IPS DF 6.9 (cell line): ENCODE measurements around the gene OBSCN.

ENCODE experiments used
- DNase-seq: peaks from one replicate; pipeline ENCODE4 v3.0.0-alpha.2; 2013; ENCODE audit warnings: low read depth, low spot score
- H3K27ac ChIP-seq: one replicate; pipeline ENCODE4 v1.5.1; 2013; ENCODE audit warnings: low read length, control low read depth
- H3K27me3 ChIP-seq: 2 replicates; pipeline ENCODE4 v1.6.1; 2013; ENCODE audit warnings: mild to moderate bottlenecking, low read length; ENCODE audit not compliant: control insufficient read depth, insufficient read depth
- H3K36me3 ChIP-seq: 2 replicates; pipeline ENCODE4 v1.6.1; 2013; ENCODE audit warnings: low read length; ENCODE audit not compliant: control insufficient read depth, insufficient read depth
- H3K4me1 ChIP-seq: 2 replicates; pipeline ENCODE4 v1.6.1; 2013; ENCODE audit warnings: low read length; ENCODE audit not compliant: control insufficient read depth, insufficient read depth
- H3K4me3 ChIP-seq: 2 replicates; pipeline ENCODE4 v1.5.1; 2013; ENCODE audit warnings: mild to moderate bottlenecking, low read length
- H3K9me3 ChIP-seq: 2 replicates; pipeline ENCODE4 v1.6.1; 2013; ENCODE audit warnings: low read length, inconsistent platforms; ENCODE audit not compliant: control insufficient read depth, insufficient read depth
- WGBS: extraction: QIAGEN DNeasy Blood & Tissue Kit; methylation state at CpG from one replicate; pipeline ENCODE4 v1.1.7; 2013; ENCODE audit warnings: mixed read lengths, missing lambda C conversion rate; ENCODE audit not compliant: insufficient read length, insufficient coverage; 5-methylcytosine and 5-hydroxymethylcytosine counted together

OBSCN gene

DNA sequence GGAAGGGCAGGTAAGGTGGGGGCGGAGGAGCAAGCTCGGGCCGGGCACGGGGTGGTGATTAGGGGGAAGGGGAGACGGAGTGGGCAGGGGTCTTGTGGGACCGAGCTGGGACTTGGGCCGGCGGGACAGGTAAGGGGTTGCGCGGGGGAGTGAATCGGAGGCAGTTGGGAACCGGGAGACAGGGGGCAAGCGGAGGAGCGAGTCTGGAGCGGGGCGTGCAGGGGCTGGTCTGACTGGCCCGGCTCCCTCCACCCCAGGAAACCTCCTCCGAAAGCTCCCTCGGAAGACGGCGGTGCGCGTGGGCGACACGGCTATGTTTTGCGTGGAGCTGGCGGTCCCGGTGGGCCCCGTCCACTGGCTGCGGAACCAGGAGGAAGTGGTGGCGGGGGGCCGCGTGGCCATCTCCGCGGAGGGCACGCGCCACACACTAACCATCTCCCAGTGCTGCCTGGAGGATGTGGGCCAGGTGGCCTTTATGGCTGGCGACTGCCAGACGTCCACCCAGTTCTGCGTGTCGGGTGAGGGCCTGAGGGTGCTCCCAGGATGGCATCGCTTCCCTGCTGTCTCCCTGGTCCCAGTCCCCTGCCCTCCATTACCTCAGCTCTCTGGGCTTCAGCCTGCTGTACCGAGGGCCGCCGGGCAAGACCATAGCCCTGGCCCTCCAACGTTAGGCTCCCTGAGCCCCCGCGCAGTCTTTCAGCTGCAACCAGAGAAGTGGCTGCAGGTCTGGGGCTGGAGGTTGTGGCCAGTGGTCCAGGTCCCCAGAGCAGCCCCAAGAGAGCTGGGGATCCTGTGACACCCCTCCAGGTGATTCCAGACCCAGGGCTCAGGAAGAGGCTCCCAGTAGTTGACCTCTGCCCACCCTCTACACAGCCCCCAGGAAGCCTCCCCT is 6.3 kb downstream of the OBSCN start:
- Histone ChIP-seq H3K36me3 (peaks cover 16% of the 10 kb centered on the region), H3K27me3 (no peaks in the 10 kb centered on the region), H3K4me1 (0 out of 2 replicates have a peak, but pooled peaks cover 6% of the 10 kb centered on the region), H3K4me3 (peak overlapping the region; percentile 61; the same call in 1 of the 2 replicates), H3K9me3 (no peaks in the 10 kb centered on the region), H3K27ac (no peak overlapping the region)
- no CpG with 5 or more reads among the region's 48 CpGs for WGBS
- no peak for DNase-seq

DNA sequence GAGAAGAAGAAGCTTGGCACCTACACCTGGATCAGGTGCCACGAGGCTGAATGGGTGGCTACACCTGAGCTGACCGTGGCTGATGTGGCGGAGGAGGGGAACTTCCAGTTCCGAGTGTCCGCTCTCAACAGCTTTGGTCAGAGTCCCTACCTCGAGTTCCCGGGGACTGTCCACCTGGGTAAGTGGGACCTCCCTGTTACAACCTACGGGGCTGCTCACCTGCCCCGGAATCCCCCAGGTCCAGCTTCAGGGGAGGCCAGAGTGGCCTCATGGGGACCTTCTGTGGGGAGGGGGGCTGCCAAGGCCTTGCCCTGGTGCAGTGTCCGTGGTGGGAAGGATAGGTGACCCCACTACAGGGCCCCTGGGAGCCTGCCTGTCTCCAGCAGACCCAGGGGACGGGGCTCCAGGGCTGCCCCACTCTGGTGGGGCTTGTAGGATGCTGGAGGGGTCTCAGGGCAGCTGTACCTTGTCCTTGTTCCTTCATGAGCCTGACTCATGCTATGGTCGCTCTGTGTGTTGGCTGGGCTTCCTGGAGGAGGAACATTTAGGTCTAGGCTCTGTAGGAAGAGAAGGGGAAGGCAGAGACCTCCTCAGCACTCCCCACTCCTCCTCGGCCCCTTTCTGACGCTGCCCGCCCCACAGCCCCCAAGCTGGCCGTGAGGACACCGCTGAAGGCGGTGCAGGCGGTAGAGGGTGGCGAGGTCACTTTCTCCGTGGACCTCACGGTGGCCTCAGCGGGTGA is 7.2 kb downstream of the OBSCN start:
- Histone ChIP-seq H3K27ac (no peak overlapping the region), H3K4me3 (no peak overlapping the region), H3K27me3 (no peaks in the 10 kb centered on the region), H3K36me3 (peaks cover 24% of the 10 kb centered on the region), H3K9me3 (no peaks in the 10 kb centered on the region), H3K4me1 (0 out of 2 replicates have a peak, but pooled peaks cover 6% of the 10 kb centered on the region)
- DNase-seq, result no peak
- WGBS, result no CpG with 5 or more reads among the region's 23 CpGs

DNA sequence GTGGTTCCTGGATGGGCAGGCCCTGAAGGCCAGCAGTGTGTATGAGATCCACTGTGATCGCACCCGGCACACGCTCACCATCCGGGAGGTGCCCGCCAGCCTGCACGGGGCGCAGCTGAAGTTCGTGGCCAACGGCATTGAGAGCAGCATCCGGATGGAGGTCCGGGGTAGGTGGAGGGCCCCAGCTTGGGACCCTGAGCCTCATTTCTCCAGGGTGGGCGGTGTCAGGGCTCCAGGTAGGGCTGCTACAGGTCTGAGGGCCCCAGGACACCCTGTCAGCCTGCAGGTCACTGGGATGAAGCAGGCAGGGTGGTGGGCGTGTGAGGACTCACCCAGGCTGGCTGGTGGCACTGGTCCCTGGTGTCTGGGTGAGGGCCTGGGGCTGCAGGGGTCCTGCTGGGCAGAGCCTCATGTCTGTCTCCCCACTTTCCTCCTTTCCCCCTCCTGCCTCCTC is 7.8 kb downstream of the OBSCN start:
- Histone ChIP-seq H3K9me3 (no peaks in the 10 kb centered on the region), H3K4me3 (no peak overlapping the region), H3K4me1 (0 out of 2 replicates have a peak, but pooled peaks cover 6% of the 10 kb centered on the region), H3K27me3 (no peaks in the 10 kb centered on the region), H3K27ac (no peak overlapping the region), H3K36me3 (peaks cover 29% of the 10 kb centered on the region)
- no CpG with 5 or more reads among the region's 13 CpGs for WGBS
- DNase-seq, result no peak

DNA sequence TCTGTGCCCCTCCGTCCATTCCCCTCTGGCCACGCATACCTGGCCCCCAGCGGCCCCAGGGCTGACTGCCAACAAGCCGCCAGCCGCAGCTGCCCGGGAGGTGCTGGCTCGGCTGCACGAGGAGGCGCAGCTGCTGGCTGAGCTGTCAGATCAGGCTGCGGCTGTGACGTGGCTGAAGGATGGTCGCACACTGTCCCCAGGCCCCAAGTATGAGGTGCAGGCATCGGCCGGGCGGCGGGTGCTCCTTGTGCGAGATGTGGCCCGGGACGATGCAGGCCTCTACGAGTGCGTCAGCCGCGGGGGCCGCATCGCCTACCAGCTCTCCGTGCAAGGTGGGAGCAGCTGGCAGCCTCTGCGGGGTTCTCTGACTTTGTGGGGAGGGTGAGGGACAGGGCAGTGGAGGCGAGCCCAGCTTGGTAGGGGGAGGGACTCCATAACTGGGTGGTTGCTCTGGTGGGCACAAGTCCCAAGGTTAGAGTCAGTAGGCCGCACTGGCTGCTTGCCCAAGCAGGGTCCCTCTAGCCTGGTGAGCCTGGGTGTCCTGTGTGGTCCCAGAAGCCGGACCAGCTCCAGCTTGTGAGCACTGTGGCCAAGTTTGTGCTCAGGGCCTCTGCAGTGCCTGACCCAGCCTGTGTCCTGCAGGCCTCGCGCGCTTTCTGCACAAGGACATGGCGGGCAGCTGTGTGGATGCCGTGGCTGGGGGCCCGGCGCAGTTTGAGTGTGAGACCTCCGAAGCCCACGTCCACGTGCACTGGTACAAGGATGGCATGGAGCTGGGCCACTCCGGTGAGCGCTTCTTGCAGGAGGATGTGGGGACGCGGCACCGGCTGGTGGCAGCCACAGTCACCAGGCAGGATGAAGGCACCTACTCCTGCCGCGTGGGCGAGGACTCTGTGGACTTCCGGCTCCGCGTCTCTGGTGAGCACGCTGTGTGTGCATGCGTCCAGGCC is 8.8 kb downstream of the OBSCN start:
- no peaks in the 10 kb centered on the region for H3K9me3 ChIP-seq
- H3K27me3 ChIP-seq, result no peaks in the 10 kb centered on the region
- no peak overlapping the region for H3K4me3 ChIP-seq
- 0 out of 2 replicates have a peak, but pooled peaks cover 6% of the 10 kb centered on the region for H3K4me1 ChIP-seq
- DNase-seq, result no peak
- H3K36me3 ChIP-seq, result peaks cover 29% of the 10 kb centered on the region
- WGBS, result no CpG with 5 or more reads among the region's 53 CpGs
- no peak overlapping the region for H3K27ac ChIP-seq

DNA sequence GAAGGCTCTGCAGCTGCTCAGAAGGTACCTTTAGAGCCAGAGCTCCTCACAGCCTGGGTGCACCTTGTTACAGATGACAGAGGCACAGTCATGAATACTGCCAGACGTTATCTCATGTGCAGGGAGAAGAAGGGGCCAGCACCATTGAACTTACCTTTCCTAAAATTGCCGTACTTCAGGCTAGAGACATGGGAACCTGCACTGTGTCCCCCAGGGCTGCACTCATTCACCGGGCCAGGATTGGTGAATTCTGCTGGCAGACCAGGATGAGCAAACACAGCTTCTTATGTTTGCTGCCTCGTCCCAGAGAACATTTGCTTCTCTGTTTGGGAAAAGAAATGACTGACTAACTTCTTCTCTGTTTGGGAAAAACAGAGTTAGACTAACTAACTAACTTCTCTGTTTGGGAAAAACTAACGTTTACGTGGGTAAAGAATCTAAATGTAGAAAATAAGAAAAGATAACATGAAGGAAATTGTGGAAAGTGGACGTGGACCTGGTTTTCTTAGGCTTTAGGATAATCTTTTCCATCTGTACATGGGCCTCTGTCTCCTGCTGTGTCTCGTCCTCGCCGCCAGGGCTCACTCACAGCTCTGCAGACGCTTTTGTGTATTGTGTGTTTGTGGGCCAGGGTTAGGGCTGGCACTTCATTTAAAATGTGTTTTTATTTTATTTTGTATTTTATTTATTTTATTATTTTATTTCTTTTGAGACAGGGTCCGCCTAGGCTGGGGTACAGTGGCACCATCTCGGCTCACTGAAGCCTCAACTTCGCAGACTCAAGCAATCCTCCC is 9.9 kb downstream of the OBSCN start:
- WGBS, result no CpG with 5 or more reads among the region's 14 CpGs
- peaks cover 29% of the 10 kb centered on the region for H3K36me3 ChIP-seq
- no peaks in the 10 kb centered on the region for H3K4me1 ChIP-seq
- no peaks in the 10 kb centered on the region for H3K27me3 ChIP-seq
- H3K9me3 ChIP-seq, result no peaks in the 10 kb centered on the region
- no peak overlapping the region for H3K27ac ChIP-seq
- H3K4me3 ChIP-seq, result no peak overlapping the region
- DNase-seq, result no peak

DNA sequence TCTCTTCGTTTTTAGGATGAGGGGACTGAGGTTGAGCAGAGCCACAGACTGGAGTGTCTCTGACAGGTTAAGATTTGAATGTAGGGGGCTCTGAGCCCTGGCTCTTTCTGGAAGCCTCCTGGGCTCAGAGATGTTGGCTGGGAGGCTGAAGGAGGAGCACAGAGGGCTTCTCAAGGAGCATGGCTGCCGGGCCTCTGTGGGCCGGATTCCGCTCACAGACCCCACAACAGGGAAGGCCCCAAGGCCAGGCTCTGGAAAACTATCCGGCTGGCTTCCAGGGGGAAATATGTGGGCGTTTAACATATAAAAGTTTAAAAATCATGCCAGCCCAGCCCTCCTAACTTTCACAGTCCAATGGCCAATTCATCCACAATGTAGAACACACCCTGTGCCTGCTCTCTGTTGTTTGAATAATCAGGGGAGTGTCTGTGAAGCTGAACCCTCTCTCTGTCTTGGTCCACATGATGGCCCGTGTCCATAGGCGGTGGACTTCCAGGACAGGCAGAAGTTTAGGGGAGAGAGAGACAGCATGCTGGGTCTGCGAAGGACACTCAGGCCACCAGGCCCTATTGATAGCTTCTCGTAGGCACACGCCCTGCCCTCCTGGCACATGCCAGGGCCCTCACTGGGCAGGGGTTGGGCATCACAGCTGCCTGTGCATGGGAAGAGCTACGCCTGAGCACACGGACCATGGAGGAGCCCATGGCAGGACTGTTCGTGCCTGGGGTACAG is 10.8 kb downstream of the OBSCN start:
- Histone ChIP-seq H3K9me3 (no peaks in the 10 kb centered on the region), H3K36me3 (peaks cover 29% of the 10 kb centered on the region), H3K27me3 (no peaks in the 10 kb centered on the region), H3K4me1 (no peaks in the 10 kb centered on the region), H3K27ac (no peak overlapping the region), H3K4me3 (no peak overlapping the region)
- WGBS, result no CpG with 5 or more reads among the region's 14 CpGs
- no peak for DNase-seq

DNA sequence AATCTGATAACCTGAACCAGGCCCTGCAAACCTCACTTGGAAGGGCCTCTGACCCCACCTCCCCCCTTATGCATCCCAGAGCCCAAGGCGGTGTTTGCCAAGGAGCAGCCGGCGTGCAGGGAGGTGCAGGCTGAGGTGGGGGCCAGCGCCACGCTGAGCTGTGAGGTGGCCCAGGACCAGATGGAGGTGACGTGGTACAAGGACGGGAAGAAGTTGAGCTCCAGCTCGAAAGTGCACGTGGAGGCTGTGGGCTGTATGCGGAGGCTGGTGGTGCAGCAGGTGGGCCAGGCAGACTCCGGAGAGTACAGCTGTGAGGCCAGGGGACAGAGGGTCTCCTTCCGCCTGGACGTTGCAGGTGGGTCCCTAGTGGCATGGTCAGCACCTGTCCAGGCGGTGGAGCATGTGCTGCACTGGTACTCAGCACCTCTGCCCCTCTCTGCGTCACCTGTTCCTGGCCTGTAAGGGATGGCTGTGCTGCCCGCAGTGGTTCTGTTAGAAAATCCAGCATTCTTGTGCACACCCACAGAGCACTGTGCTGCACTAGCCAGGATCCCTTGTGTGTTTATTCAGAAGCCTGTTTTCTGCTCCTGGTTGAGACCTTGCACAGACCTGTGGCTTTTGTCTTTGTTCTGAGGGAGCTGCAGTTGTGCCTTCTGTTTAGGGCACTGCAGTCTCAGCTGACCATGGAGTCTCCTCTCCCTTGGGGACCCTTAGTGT is 11.6 kb downstream of the OBSCN start:
- Histone ChIP-seq H3K4me1 (no peaks in the 10 kb centered on the region), H3K36me3 (peaks cover 31% of the 10 kb centered on the region), H3K27me3 (no peaks in the 10 kb centered on the region), H3K9me3 (no peaks in the 10 kb centered on the region), H3K4me3 (no peak overlapping the region; the same call in 1 of the 2 replicates), H3K27ac (no peak overlapping the region)
- no peak for DNase-seq
- WGBS, result no CpG with 5 or more reads among the region's 16 CpGs

DNA sequence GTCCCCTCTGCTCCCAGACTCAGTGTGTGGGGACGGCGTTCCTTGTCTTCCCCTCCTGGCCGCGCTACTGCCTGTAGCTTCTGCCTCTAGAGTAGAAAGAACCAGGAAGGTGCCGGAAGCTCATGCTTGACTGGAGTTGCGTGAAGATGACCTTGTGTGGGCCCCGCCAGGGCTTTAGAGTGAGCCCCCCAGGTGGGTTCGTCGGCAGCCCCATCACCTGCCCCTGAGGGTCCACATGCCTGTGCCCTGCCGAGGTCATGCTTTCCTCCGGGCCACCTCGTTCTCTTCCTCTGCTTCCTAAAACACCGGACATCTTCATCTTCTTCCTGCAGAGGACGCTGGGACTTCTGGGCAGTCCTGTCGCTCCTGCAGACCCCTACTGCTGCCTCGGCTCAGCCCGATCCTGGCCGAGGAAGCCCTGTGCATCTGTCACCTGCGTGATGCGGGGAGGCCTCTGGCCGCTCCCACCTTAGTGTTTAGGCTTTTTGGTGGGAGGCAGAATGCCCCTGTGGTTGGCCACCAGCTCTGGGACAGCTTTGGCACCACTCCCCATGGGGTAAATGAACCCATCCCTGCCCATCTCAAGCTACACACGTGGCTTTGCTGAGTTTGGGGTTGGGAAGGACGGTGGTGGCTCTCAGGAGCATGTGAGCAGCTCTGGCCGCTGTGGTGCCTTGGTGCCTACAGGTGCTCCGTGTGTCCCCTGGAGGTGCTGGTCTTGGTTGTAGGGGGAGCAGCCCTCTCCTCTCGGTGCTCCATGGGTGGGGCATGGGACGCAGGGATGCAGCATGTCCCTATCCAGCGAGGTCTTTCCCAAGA is 12.3 kb downstream of the OBSCN start:
- H3K9me3 ChIP-seq, result no peaks in the 10 kb centered on the region
- no peak overlapping the region for H3K27ac ChIP-seq
- H3K4me1 ChIP-seq, result no peaks in the 10 kb centered on the region
- peaks cover 35% of the 10 kb centered on the region for H3K36me3 ChIP-seq
- no CpG with 5 or more reads among the region's 28 CpGs for WGBS
- DNase-seq, result no peak
- no peak overlapping the region for H3K4me3 ChIP-seq
- no peaks in the 10 kb centered on the region for H3K27me3 ChIP-seq
